IPS-18c (cell line): Measurements from ENCODE around the gene NDUFB10.
"Not testable (repeated sequence)": the region's sequence is repeated elsewhere in the genome, so short reads cannot be mapped to it uniquely, and the experiment has no call there.

ENCODE experiments used
- H3K4me3 ChIP-seq: 2 replicates; pipeline ENCODE4 v1.7.0; 2013; ENCODE audit warnings: low read depth, mild to moderate bottlenecking, low read length, moderate library complexity; ENCODE audit not compliant: insufficient read depth
- H3K9me3 ChIP-seq: one replicate; pipeline ENCODE4 v1.6.1; 2013; ENCODE audit warnings: mild to moderate bottlenecking, low read length, moderate library complexity; ENCODE audit not compliant: control insufficient read depth, insufficient read depth

Gene NDUFB10

DNA sequence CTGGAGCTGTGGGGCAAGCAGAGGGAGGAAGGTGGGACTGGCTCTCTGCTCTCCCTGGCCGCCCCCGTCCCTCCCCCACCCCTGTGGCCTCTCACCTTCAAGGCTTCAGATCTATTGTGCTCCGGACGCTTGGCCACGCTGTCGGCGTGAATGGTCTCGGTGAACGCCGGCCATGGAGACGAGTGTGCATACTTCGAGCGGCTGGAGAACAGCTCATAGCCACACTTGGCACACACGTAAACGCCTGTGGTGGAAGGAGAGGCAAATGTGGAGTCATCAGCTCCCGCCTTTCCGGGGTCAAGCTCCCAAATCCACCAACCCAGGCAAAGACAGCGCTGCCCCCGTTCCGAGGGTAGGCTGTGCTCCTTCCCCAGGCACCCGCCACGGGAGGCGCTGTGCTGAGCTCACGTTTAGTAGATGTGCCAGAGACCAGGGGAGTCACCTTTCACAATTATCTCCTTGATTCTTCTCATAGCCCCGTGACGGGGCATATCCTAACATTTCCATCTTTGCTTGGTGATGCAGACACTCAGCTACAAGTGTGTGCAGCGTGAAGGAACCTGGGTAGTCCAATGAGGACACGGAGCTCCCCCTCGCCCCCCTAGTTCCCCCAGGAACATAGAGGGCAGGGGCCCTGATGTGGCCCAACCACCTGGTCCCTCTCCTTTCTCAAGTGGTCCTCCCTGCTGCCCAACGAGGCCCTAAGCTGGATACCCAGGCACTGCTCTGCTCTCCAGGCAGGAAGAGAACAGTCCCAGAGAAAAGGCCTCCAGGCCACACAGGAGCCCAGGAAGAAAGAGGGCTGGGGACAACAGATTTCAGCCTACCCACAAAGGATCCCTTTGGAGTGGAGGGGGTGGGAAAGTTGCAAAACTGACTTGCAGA, 17.9 kb upstream of the NDUFB10 start:
- no peaks in the 10 kb centered on the region for H3K9me3 ChIP-seq
- no peak overlapping the region; the same call in 1 of the 2 replicates for H3K4me3 ChIP-seq

- H3K4me3 ChIP-seq = peak overlapping the region; percentile 94
- H3K9me3 ChIP-seq = no peaks in the 10 kb centered on the region
These were observed 17.1 kb upstream of the NDUFB10 start for GRCh38 chr16:1942047-1942809.

DNA sequence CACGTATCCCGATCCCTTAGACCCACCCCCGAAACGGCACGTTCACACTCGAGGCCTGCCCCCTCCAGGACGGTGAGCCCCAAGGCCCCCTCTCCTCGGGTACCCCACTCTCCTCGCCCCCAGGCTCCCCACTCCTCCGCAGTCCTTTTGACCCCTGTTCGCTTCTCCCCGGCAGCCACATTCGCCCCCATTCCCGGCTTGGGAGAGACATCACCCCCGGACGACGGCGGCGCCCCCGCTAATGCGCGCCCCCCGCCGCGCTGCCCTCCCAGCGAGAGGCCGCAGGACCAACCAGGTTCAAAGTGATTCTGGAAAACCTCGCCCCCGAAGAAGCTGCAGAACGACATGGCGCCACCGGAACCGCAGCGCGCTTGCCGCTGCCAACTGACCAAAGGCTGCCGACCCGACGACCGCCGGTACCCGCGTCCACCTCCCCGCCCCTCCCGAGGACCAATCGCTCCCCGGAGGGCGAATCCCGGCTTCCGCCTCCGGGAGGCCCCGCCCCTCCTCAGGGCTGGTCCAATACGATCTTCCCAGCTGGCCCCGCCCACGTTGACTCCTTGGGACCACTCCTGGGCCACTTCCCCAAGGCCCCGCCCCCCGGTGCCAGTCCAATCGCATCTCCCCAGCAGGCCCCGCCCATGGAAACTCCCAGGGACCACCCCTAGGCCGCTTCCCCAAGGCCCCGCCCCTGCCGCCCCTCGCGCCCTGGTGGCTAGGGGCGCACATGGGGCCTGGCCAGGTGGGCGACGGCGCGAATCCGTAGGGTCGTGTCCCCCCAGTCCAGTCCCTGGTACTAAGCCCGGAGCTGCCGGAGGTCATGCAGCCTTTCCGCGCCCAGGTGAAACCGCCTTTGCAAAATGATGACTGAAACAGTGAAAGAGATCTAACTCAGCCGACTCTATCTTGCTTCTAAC, 16.3 kb upstream of the NDUFB10 start, which contains the start of gene MSRB1:
Gene MSRB1 (minus strand): TSS at position 390 of the 917 bp plus-strand sequence. CDS start 43 bp downstream, at position 347.
- H3K4me3 ChIP-seq = peak within 1 kb of the TSS; percentile 94
- H3K9me3 ChIP-seq = no peaks in the 10 kb centered on the region

GRCh38 chr16:1944612-1945199, 14.6 kb upstream of the NDUFB10 start:
- Histone ChIP-seq H3K9me3 (no peaks in the 10 kb centered on the region), H3K4me3 (no peak overlapping the region)

DNA sequence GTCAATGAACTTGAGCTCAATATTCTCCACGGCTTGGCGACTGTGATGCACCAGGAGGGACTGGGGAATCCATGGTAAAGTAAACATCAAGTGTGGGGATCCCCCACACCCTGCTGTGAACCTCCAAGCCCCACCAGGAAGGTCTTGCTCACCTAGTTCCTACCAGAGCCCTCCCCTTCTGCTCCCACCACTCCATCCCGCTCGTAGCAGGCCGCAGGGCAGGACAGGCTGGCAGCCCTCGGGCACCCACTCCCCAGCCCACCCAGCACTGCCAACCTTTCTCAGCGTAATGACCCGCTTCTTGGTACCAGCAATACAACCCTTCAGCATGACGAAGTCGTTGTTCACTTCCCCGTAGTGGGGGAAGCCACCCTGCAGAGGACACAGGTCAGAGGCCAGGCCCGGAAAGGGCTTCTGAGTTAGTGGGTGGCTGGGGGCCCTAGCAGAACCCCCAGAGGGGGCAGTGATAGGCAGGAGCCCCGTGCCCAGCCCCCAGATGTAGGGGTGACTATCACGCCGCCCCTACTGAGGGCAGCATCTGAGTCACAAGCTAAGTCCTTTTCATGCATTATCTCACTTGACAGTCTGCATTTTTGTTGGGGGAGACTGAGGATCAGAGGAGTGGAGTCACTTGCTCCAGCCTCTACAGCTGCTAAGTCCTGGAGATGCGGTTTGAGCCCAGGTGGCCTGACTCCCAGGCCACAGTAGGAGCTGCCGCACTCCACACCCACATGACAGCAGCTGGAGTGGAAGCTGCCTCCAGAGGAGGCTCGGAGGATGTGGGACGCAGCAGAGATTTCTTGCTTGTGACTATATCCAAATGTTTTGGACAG, 13.6 kb upstream of the NDUFB10 start:
- Histone ChIP-seq H3K4me3 (no peak overlapping the region), H3K9me3 (no peaks in the 10 kb centered on the region)

GRCh38 chr16:1946495-1947368, 12.6 kb upstream of the NDUFB10 start:
- Histone ChIP-seq H3K4me3 (no peak overlapping the region), H3K9me3 (no peaks in the 10 kb centered on the region)

- H3K4me3 ChIP-seq = no peak overlapping the region
- no peaks in the 10 kb centered on the region for H3K9me3 ChIP-seq
These were observed 12.0 kb upstream of the NDUFB10 start for GRCh38 chr16:1947369-1947670.

GRCh38 chr16:1949507-1949906, 9.8 kb upstream of the NDUFB10 start:
- H3K4me3 ChIP-seq = no peak overlapping the region
- no peaks in the 10 kb centered on the region for H3K9me3 ChIP-seq

DNA sequence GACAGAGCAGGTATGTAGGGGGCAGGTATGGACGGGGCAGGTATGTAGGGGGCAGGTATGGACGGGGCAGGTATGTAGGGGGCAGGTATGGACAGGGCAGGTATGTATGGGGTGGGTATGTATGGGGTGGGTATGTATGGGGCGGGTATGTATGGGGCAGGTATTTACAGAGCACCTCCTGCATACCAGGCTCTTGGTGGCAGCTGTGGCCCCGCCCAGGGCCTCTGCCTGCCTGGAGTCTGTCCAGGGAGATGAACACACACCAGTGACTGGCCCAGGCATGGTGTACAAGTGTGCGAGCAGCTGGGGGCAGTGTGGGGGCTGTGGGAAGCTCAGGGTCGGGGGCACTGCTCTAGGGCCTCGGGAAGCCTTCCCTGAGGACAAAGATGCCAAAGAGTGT, 9.3 kb upstream of the NDUFB10 start:
- Histone ChIP-seq H3K4me3 (no peak overlapping the region), H3K9me3 (no peaks in the 10 kb centered on the region)

DNA sequence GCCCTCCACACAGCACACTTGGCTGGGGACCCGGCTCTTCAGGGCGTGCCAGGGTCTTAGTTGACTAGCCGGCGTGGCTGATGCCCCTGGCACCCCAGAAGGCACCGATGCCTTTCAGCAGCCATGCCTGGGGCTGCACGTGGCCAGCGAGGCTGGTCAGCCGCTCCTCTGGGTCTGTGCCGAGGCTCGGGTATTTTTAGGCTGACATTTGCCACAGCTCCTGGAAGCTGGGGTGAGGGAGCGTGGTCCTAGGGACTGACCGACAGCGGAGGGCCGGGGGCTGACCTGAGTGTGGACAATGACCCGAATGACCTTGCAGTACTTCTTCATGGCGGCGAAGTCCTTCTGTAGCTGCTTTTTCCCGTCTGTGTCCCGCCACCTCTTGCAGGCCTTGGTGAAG, 8.8 kb upstream of the NDUFB10 start:
- Histone ChIP-seq H3K4me3 (no peak overlapping the region), H3K9me3 (no peaks in the 10 kb centered on the region)

- no peak overlapping the region for H3K4me3 ChIP-seq
- H3K9me3 ChIP-seq = no peaks in the 10 kb centered on the region
These were observed 5.6 kb upstream of the NDUFB10 start for GRCh38 chr16:1953734-1954133.

- H3K9me3 ChIP-seq, H3K4me3 ChIP-seq: not testable (repeated sequence)
These were observed 1.8 kb upstream of the NDUFB10 start for GRCh38 chr16:1957434-1958142.

DNA sequence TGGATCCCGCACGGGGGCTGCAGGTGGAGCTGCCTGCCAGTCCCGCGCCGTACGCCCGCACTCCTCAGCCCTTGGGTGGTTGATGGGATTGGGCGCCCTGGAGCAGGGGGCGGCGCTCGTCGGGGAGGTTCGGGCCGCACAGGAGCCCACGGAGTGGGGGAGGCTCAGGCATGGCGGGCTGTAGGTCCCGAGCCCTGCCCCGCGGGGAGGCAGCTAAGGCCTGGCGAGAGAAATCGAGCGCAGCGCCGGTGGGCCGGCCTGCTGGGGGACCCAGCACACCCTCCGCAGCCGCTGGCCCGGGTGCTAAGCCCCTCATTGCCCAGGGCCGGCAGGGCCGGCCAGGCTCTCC, 1.2 kb upstream of the NDUFB10 start:
- H3K4me3 ChIP-seq, H3K9me3 ChIP-seq: not testable (repeated sequence)

DNA sequence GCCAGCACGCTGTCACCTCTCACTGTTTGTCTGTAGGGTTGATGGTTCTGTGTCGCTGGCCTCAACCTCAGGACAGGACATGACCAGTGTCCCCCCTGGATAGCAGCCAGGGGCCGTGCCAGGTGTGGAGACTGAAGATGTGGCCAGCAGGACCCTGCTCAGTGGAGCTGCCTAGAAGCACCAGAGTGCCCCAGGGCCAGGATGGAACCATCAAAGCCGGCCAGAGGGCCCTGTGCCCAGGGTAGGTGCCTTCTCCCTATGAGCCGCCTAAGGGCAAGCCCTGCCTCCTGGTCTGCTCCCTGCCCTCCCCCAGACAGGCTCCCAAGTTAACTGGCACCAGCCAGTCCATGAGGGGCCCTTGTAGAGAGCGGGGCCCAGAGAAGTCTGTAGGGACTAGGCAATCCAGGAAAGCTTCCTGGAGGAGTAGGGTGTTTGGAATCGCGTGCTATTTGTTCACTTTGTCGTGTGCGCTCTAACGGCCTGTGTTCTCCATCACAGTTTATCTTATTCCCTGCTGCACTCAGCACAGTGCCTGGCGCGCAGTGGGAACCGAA, 546 bp upstream of the NDUFB10 start:
- H3K9me3 ChIP-seq = peaks cover 2% of the 10 kb centered on the region
- peak overlapping the region; percentile 84 for H3K4me3 ChIP-seq
